ENCODE data around the gene DIP2C. TPM values are rescaled to one million over a fixed set of nuclear protein-coding genes. Genes with fewer than 3 reads are reported as not detected.

DIP2C gene
- total and polyA plus RNA-seq, 8 donors, result 2.4 to 40.1 (median 21.0) TPM

- TF ChIP-seq EP300 (IDR thresholded peaks at IDR 0.05), result no peak
- Histone ChIP-seq H3K4me3 (no peak overlapping the region), H3K36me3 (no peaks in the 10 kb centered on the region), H3K4me1 (peaks cover 8 to 58% (median 28%) of the 10 kb centered on the region in 4 donors), H3K27me3 (no peaks in the 10 kb centered on the region), H3K27ac (no peak overlapping the region), H3K9me3 (no peaks in the 10 kb centered on the region)
- DNase-seq, result no peak
- 80 to 86% (median 83%) methylated on average over 25 to 28 of the region's 28 CpGs for WGBS, 5 donors
- intact Hi-C loops (cut with DNase I; ENCODE audit: low total_unique reads), result no loop called here
Observed at GRCh38 chr10:606762-607544, 82.5 kb downstream of the DIP2C start.

GRCh38 chr10:605632-606325, 83.7 kb downstream of the DIP2C start:
- intact Hi-C loops (cut with DNase I; ENCODE audit: low total_unique reads), result no loop called here
- Histone ChIP-seq H3K27ac (no peak overlapping the region), H3K4me3 (no peak overlapping the region), H3K4me1 (peaks cover 13 to 58% (median 30%) of the 10 kb centered on the region in 4 donors), H3K36me3 (no peaks in the 10 kb centered on the region), H3K27me3 (no peaks in the 10 kb centered on the region), H3K9me3 (no peaks in the 10 kb centered on the region)
- DNase-seq, result no peak
- TF ChIP-seq EP300 (IDR thresholded peaks at IDR 0.05) (no peak), POLR2A (IDR thresholded peaks at IDR 0.05) (no peak), CTCF (IDR thresholded peaks at IDR 0.05) (no peak), POLR2AphosphoS5 (IDR thresholded peaks at IDR 0.05) (no peak)
- whole genome bisulfite sequencing, 5 donors, result 90 to 94% (median 92%) methylated on average over 24 to 25 of the region's 25 CpGs

- H3K27me3 ChIP-seq, result no peaks in the 10 kb centered on the region
- TF ChIP-seq POLR2AphosphoS5 (IDR thresholded peaks at IDR 0.05) (no peak), CTCF (IDR thresholded peaks at IDR 0.05) (no peak), POLR2A (IDR thresholded peaks at IDR 0.05) (no peak), EP300 (IDR thresholded peaks at IDR 0.05) (no peak)
- intact Hi-C loops (cut with DNase I; ENCODE audit: low total_unique reads), result no loop called here
Observed at GRCh38 chr10:604716-605631, 84.5 kb downstream of the DIP2C start.

GRCh38 chr10:603745-604144, 85.7 kb downstream of the DIP2C start:
- H3K4me3 ChIP-seq, result no peak overlapping the region
- DNase-seq, result no peak
- H3K27ac ChIP-seq, result no peak overlapping the region
- H3K4me1 ChIP-seq, result peaks cover 25 to 63% (median 37%) of the 10 kb centered on the region in 4 donors
- no peaks in the 10 kb centered on the region for H3K36me3 ChIP-seq
- no peaks in the 10 kb centered on the region for H3K27me3 ChIP-seq
- WGBS, 5 donors, result 64 to 71% (median 70%) methylated on average over 5 to 6 of the region's 6 CpGs
- intact Hi-C loops (cut with DNase I; ENCODE audit: low total_unique reads), result no loop called here
- no peaks in the 10 kb centered on the region for H3K9me3 ChIP-seq
- TF ChIP-seq CTCF (IDR thresholded peaks at IDR 0.05) (no peak), EP300 (IDR thresholded peaks at IDR 0.05) (no peak), POLR2A (IDR thresholded peaks at IDR 0.05) (no peak), POLR2AphosphoS5 (IDR thresholded peaks at IDR 0.05) (no peak)

More at GRCh38 chr10:604716-605631, 84.5 kb downstream of the DIP2C start:
- Histone ChIP-seq H3K4me3 (no peak overlapping the region), H3K36me3 (no peaks in the 10 kb centered on the region), H3K27ac (no peak overlapping the region), H3K9me3 (no peaks in the 10 kb centered on the region), H3K4me1 (peaks cover 21 to 58% (median 34%) of the 10 kb centered on the region in 4 donors)
- 85 to 90% (median 87%) methylated on average over 21 of the region's 21 CpGs for WGBS, 5 donors
- no peak for DNase-seq

Measured in stomach (tissue), 9 donors.